ENCODE data around the gene RTN4. TPM values are rescaled to one million over a fixed set of nuclear protein-coding genes. Genes with fewer than 3 reads are reported as not detected.

Gene RTN4
- total RNA-seq, 1 donor from 2014 or later = 819 TPM

DNA sequence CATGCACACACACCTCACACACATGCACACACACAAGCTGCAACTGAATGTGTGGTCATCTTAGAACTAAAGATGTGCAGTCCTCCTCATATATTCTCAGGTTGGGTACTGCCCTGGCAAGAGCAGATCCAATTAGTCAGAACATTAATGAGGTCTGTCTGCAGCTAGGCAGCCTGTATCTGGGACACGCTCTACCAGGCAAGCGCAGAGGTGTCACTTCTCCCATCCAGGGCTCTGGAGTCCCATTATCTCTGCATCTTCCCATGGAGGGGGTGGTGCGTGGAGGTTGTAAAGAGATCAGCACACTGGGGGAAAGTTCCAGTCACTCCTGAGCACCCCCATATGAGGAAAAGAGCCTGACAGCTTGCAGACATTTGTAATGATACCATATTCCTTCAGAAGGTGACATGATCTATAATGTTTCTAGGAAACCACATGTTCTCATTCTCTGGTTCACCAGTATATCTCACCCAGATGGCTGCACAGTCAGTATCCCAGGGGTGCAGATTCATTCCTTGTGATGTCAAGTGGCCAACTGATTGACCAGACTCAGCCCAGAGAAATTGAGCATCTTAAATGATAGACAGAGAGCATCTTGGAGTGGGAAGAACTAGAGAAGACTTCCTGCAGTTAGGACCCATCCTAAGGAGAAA lies 95.4 kb downstream of the RTN4 start:
- H3K27ac Mint-ChIP-seq (ENCODE audit: unreplicated experiment) = no peak overlapping the region
- H3K4me3 Mint-ChIP-seq (ENCODE audit: unreplicated experiment) = no peak overlapping the region
- H3K9me3 Mint-ChIP-seq (ENCODE audit: low read depth) = no peaks in the 10 kb centered on the region
- DNase-seq (ENCODE audit: low spot score) = no peak
- H3K36me3 Mint-ChIP-seq (ENCODE audit: low read depth) = no peaks in the 10 kb centered on the region
- no peaks in the 10 kb centered on the region for H3K27me3 Mint-ChIP-seq (ENCODE audit: low read depth)
- H3K4me1 Mint-ChIP-seq (ENCODE audit: low read depth) = peaks cover 11% of the 10 kb centered on the region
- TF ChIP-seq, protein P1, sequence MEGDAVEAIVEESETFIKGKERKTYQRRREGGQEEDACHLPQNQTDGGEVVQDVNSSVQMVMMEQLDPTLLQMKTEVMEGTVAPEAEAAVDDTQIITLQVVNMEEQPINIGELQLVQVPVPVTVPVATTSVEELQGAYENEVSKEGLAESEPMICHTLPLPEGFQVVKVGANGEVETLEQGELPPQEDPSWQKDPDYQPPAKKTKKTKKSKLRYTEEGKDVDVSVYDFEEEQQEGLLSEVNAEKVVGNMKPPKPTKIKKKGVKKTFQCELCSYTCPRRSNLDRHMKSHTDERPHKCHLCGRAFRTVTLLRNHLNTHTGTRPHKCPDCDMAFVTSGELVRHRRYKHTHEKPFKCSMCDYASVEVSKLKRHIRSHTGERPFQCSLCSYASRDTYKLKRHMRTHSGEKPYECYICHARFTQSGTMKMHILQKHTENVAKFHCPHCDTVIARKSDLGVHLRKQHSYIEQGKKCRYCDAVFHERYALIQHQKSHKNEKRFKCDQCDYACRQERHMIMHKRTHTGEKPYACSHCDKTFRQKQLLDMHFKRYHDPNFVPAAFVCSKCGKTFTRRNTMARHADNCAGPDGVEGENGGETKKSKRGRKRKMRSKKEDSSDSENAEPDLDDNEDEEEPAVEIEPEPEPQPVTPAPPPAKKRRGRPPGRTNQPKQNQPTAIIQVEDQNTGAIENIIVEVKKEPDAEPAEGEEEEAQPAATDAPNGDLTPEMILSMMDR (IDR thresholded peaks at IDR 0.05) = no peak

- no peak overlapping the region for H3K4me3 Mint-ChIP-seq (ENCODE audit: unreplicated experiment)
- TF ChIP-seq, protein P1 (IDR thresholded peaks at IDR 0.05) = no peak
- no peak for DNase-seq (ENCODE audit: low spot score)
- H3K27me3 Mint-ChIP-seq (ENCODE audit: low read depth) = no peaks in the 10 kb centered on the region
- no peaks in the 10 kb centered on the region for H3K9me3 Mint-ChIP-seq (ENCODE audit: low read depth)
- peaks cover 11% of the 10 kb centered on the region for H3K4me1 Mint-ChIP-seq (ENCODE audit: low read depth)
- H3K27ac Mint-ChIP-seq (ENCODE audit: unreplicated experiment) = no peak overlapping the region
- no peaks in the 10 kb centered on the region for H3K36me3 Mint-ChIP-seq (ENCODE audit: low read depth)
Measured at GRCh38 chr2:54954158-54954557, 96.1 kb downstream of the RTN4 start.

DNA sequence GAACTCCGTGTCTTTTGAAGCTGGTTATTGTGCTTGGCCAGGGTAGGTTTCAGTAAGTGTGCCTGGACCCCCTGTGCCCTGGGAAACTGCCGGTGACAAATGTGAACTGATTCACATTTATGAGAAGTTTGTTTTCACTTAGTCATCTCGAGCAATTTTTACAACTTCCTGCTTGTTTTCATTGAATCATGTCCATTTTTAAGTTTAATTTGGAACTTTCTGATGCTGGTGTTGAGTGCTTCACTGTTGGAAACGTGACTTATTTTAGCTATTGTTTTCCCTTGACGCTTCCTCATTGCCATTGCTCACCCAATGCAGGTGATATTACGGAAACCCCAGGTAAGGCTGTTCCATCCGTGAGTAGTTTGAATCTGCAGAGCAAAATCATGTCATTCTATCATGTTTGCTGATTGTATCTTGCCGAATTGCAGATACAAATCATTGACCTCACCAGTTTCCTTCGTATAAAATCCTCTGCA lies 97.2 kb downstream of the RTN4 start:
- H3K4me1 Mint-ChIP-seq (ENCODE audit: low read depth) = peaks cover 11% of the 10 kb centered on the region
- TF ChIP-seq, protein P1 (IDR thresholded peaks at IDR 0.05) = no peak
- peak overlapping the region; percentile 53 for H3K27ac Mint-ChIP-seq (ENCODE audit: unreplicated experiment)
- no peak overlapping the region for H3K4me3 Mint-ChIP-seq (ENCODE audit: unreplicated experiment)
- H3K27me3 Mint-ChIP-seq (ENCODE audit: low read depth) = no peaks in the 10 kb centered on the region
- DNase-seq (ENCODE audit: low spot score) = no peak
- H3K36me3 Mint-ChIP-seq (ENCODE audit: low read depth) = no peaks in the 10 kb centered on the region
- H3K9me3 Mint-ChIP-seq (ENCODE audit: low read depth) = no peaks in the 10 kb centered on the region

DNA sequence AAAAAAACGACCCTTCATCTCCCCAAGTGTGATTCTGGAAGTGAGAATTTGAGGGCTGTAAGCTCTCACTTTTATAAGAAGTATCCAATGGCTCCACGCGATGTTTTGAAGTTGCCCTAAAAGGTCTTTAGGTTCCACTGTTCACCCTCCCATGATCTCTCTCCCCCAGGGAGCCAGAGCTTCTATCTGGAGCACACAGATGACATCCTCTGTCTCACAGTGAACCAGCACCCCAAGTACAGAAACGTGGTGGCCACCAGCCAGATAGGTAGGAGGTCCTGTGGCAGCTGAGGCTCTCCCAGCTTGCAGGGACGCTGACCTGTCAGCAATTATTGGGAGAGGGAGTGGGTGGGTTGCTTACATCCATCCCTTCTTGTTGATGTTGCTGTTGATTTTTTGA lies 97.8 kb downstream of the RTN4 start:
- Mint-ChIP-seq H3K4me3 (ENCODE audit: unreplicated experiment) (no peak overlapping the region), H3K4me1 (ENCODE audit: low read depth) (peaks cover 11% of the 10 kb centered on the region), H3K27me3 (ENCODE audit: low read depth) (no peaks in the 10 kb centered on the region), H3K36me3 (ENCODE audit: low read depth) (no peaks in the 10 kb centered on the region), H3K27ac (ENCODE audit: unreplicated experiment) (no peak overlapping the region), H3K9me3 (ENCODE audit: low read depth) (no peaks in the 10 kb centered on the region)
- DNase-seq (ENCODE audit: low spot score) = no peak
- TF ChIP-seq, protein P1 (IDR thresholded peaks at IDR 0.05) = no peak

- H3K9me3 Mint-ChIP-seq (ENCODE audit: low read depth) = no peaks in the 10 kb centered on the region
- TF ChIP-seq, protein P1 (IDR thresholded peaks at IDR 0.05) = no peak
- DNase-seq (ENCODE audit: low spot score) = no peak
- H3K4me1 Mint-ChIP-seq (ENCODE audit: low read depth) = peaks cover 16% of the 10 kb centered on the region
- H3K27ac Mint-ChIP-seq (ENCODE audit: unreplicated experiment) = no peak overlapping the region
- no peaks in the 10 kb centered on the region for H3K36me3 Mint-ChIP-seq (ENCODE audit: low read depth)
- no peaks in the 10 kb centered on the region for H3K27me3 Mint-ChIP-seq (ENCODE audit: low read depth)
- no peak overlapping the region for H3K4me3 Mint-ChIP-seq (ENCODE audit: unreplicated experiment)
Measured at GRCh38 chr2:54950811-54951210, 99.4 kb downstream of the RTN4 start.

Measured in chondrocyte (in vitro differentiated cells).